Activated T-helper 9 cell treated with anti-CD3 and anti-CD28 coated beads, Interleukin-2, amount 50 U/mL, for 16 hours (primary cell): ENCODE results near the gene APPL2.

ENCODE experiments used
- DNase-seq: peaks from one replicate; pipeline ENCODE4 v3.0.0-alpha.2; 2020; ENCODE audit warnings: low read depth

Gene APPL2

DNA sequence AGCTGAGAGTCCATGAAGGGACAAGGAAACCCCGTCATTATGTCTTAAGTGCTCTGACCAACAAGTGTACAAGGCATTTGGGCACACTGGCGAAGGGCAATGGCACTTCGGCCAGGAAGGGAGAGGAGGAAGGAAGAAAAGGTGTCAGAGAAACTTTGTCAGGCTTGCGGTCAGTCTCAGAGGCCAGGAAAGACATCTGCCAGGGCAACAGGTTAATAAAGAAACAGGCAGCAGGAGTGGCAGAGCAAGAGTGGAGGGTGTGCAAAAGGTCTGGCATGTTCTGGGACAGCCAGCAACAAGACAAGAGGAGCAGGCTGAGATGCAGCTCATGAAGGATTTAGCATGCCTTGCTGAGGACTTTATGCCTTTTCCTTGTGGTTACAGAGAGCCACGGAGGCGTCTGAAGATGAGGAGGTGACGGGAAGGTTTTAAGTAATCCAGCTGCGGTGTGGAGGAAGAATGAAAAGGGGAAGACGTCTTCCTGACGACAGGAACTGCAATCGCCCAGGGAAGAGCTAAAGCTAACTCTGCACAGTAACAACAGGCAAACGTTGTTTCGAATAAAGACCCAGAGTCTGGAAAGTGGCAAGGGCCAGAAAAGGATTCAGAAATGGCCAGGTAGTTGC, 13.1 kb downstream of the APPL2 start:
- no peak for DNase-seq

DNA sequence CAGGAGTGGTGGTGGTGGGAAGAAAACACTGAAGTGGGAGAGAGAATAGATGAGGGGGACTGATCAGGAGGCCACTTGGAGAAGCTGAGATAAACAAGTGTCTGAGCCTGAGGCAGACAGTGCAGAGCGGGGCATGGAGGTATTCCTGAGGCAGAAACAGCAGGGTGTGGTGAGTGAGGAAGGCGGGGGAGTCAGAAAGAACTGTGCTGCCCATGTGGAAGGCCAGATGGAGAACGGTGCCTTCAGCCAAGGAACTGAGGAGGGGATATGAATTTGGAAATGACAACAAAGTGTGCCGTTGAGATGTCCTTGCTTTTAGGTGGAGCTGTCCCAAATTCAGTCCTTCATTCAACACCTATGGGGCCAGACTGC, 13.7 kb downstream of the APPL2 start:
- DNase-seq = no peak

DNA sequence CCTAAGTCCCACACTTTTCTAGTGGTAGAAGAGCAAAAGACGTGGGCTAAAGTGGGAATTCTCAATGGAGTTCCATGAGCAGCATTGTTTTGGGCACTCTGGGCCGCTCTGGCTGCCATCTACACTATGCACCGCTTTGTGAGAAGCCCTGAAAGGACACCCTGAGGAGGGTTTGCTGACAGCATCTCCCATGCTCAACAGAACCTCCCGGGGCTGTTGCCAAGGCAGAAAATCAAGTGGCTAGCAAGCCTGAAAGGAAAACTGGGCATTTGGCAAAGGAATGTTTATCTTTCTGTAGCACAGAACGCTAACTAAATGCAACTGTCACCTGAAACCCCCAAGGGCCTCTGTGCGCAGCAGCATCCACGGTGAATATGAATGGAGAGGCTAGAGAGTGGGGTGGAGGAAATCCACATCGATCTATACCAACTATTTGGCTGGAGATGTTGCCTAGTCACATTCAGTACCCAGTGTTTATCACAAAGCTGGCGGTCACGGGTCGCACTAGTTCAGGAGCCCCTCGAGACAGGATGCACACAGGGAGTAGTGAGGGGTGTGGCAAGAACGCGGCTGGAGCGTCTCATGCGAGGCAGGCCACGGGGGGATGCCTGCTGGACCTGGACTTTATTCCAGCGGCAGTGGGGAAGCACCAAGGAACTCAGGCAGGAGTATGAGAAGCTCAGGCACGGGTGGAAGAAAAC, 14.2 kb downstream of the APPL2 start:
- no peak for DNase-seq

DNA sequence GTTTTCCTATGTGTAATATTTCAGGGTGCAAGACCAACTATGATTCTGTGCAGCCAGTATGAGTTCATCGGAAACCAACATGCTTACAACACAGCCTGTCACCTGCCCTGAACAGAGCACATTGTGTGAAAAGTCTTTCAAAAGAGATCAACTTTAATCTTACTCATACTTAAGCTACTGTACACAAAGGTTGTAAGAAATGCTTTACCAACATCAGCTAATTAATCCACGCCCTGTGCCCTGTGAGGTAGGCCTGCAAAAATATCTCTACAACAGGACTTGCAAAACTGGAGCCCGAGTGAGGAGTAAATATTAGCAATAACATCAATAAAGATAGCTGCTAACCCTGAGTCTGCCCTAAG, 15.1 kb downstream of the APPL2 start:
- no peak for DNase-seq

DNA sequence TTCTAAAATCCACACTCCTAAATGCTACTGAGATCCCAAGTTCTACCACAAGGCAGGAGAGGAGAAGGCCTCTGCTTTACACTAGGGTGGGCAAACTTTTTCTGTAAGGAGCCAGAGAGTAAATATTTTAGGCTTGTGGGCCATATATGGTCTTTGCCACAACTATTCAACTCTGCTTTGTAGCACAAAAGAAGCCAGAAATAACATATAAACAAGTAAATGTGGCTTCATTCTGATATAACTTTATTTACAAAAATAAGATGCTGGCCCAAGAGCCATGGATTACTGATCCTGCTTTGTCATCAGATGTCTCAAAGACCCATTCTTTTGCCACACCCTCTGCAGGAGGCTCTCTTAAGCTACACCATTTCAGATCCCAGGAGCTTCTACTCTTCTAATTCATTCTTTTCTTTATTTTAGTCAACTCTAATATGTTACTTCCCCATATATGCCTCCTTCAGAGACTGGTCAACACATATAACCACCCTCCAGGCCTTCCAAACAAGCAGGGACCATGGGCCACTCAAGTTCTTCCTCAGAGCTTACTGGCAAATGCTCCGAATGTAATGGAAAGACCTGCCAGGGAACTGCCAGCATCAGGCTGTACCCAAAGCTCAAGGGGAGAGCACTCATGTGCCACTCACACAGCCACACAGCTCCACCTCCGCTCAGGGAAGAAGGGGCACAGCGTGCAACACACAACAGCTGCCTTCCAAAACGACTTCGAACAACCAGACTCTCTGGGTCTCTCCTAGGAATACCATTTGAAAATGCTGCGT, 15.6 kb downstream of the APPL2 start:
- no peak for DNase-seq

DNA sequence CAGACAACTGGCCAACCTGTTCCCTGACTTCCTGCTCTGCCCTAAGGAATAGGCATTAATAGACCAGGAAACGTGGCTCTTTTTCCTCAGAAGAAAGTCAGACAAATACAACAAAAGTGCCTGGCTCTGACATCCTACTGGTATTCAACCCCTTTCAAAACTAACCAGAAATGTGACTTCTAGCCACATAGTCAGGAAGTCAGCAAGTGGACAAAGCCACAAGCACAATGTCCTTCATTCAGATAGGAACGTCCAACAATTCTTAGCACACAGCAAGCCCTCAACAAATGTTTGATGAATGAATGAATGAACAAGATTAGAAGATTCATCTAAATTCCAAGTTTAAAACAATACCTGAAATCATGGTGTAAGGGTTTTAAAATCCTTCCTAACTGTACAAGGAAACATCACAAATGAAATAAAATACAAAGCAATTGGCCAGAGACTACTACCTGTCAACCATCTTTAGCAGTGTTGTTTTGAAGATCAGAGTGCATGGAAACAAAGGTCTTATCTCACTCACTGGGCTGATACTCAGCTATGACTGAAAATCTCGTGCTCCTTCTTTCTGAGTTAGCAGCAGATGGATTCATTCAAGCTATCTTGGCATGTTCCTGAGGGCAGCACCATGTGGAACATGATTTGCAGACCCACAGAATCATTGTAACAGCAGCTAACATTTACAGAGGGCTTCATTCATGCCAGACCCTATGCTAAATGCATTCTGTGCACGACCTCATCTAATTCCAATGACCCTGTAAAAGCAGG, 16.5 kb downstream of the APPL2 start:
- no peak for DNase-seq

DNA sequence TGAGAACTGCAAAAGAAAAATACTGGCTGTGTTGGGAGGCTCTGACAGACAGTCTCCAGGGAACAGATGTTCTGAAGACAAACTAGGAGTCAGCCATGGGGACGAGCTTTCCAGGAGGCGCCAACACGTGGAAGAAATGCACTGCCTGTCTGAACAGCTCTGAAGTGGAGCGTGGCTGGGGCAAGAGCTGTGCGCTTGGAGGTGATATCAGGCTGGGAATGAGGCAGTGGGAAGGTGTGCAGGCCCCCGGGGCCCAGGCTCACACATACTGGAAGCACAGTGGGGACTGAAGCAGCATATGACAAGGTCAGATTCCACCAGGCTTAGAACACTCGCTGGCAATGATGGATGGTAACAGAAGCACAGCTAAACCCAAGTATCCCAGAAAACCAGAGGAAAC, 17.5 kb downstream of the APPL2 start:
- DNase-seq = no peak

DNA sequence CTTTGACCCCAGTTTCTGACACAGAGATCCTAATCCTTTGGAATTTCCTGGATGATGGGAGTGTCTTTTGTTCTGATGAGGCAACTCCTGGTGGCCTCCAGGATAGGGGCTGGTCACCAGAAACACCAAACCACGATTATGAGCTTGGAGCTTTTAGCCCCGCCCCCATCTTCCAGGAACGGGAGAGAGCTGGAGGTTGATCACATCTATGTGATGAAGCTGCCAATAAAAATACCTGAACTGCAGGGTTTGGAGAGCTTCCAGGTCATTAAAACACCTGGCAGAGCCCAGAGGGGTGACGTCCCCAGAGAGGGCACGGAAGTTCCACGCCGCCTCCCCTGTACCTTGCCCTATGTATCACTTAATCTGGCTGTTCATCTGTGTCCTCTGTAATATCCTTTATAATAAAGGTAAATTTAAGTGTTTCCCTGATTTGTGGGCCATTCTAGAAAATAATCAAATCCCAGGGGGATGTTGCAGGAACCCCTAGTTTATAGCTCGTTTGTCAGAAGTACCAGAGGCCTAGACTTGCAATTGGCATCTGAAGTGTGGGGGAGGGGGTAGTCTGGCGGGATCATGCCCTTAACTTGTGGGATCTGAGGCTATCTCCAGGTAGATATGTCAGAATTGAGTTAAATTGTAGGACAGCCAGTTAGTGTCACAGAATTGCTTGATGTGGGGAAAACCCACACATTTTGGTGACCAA, 21.2 kb downstream of the APPL2 start:
- no peak for DNase-seq

DNA sequence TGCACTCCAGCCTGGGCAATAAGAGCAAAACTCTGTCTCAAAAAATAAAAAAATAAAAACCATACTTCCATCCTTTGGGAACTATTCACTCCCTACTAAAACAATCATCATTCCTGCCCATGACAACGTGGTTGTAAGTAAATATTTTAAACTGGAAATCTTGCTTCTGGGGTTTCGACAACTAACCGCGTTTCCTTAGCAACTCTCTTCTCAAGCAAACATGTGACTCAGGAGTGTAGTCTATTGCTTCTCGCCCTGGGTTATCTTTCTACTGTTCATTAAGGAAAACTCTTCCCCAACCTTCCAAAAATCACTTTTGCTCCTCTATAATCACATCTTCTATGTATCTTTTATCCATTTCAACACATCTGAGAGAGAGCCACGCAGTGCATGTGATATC, 21.8 kb downstream of the APPL2 start:
- no peak for DNase-seq

DNA sequence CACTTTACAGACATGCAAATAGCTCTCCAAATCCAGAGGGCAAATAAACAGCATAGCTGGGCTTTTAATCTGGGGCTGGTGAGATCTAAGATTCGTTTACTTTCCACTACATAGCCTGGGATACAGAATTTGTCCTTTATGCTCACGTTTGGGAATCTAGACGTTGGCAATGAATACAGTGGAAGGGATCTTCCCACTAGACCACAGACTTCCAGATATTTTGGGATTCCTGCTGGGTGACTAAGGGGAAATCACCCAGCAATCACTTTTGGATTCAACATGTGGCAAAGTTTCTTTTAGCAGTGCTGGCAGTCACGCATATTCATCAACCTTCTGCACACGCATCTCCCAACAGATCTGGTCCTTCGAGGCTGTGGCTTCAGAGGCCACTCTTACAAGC, 23.5 kb downstream of the APPL2 start:
- DNase-seq = no peak

DNA sequence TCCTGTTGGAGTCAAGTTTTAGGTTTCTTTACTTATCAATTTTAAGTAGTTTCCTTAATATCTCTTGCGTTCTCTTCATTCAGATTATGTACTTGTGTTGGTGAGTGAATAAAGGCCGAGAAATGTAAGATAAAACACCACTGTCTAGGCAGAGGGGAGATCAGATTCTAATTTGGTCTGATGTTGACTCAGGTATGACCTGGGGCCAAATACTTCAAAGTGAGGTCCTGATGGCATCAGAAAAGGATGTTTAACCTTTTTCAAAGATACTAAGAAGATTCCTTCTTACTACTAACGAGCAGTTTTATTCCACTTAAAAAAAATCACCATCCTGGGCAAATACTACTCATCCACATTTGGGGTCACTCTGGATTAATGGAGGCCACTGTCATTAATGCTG, 26.9 kb downstream of the APPL2 start:
- no peak for DNase-seq

DNA sequence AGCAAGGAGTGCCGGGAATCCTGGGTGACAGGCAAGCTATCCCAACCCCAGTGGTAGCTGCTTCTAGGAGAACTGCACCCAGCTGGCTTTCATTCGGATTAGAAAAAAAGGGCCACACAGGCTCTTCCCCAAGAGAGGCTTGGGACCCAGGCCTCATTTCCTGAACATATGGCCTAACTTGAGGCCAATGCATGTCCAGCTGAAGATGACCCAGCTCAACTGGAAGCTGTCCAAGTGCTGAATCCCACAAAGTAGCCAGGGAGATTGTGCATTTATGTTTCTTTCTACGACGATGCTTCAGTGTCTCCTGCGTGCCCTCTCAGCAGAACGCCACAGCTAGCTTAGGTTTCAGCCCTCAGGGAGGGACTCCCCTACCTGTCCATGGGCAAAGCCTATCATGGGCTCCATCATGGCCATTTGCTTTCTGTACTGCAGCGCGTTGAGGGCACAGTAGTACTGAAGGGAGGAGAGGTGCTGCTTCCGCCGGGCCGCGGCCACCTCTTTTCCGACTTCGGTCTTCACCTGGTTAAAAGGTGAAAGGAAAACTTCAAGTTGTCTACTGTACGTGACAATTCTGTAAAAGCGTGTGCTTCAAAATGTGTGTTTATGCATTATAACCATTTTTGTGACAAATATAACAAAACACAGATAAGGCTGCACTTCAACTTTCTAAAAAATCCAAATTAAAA, 29.1 kb downstream of the APPL2 start:
- no peak for DNase-seq

DNA sequence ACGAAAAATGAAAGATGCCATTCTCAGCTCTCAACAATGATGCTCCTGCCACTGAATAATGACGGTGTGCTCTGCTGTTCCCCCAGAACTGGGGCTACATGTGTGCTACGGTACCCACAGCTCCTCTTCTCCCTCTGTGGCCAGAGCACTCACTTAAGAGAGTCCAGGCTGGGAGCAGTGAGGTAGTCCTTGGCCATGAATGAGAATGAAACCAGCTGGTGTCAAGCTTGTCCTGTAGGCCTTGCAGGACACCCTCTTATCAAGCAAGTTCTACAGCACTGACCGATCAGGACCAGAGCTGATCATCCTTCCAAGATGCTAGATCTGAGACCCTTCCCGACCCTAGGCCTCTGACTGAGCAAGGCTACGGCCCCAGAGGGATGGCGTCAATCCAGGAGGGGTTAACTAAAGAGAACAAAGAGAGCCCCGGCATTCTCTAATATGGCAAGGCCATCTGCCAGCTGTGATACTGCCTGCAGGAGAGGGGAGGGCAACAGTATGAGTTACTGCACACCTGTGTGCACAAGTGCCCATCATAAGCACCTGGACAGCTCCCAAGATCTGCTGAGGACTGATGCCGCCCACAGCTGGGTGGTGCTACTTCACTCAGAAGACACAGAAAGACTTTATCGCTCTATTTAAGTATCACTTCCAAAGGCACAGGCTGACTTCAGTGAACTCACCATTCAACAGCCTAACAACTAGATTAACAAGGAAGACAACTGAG, 30.5 kb downstream of the APPL2 start:
- no peak for DNase-seq

DNA sequence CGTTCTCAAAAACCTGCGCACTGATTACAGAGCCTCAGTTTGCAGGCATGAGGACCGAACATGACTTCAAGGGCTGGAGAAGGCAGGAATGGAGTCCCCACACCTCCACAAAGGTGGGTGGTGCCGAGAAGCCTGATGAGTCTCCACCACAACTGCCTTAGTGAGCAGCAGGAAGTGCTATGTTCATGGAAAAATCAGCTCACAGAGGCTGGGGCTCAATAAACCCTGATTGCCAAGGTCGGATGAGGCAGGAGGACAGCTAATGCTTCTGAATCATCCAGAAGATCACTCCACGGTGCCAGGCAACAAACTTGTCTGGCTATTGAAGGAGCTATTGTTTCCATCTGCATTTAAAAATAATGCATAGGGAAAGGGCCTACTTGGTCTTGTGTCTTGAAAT, 31.1 kb downstream of the APPL2 start:
- DNase-seq = no peak

DNA sequence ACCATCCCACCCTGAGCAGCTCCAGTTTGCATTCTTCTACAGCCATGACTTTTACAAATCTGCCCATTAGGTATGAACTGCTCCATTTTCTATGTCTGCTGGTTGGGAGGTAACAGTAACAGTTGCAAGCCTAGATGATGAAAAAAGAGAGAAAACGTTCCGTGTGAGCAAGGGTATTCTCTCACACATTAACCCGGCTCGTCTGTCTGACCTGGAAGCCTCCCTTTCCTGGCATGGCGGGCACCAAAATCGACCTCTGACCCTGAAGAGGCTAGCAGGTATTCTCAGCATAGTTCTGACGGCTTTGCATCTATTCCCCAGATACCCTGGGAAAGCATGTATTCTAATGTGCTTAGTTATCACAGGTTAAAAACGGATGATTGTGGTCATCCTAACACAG, 31.8 kb downstream of the APPL2 start:
- no peak for DNase-seq

DNA sequence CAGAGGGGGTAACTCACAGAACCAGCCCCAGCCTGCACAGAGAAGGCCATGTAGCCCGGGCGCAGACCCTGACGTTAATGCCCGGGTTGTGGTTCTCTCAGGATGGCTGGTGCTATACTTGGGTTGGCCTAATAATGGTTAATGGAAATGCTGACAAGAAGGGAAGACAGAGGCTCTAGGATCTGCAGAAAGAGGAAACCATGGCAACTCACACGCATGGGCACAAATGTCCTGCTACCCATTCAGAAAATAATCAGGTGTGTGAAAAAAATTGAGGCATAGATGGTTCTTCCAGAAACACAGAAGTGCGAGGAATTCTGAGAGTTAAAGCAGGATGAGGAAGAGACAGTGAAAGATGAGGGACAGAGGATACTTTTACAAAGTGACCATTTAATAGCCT, 33.8 kb downstream of the APPL2 start:
- no peak for DNase-seq

DNA sequence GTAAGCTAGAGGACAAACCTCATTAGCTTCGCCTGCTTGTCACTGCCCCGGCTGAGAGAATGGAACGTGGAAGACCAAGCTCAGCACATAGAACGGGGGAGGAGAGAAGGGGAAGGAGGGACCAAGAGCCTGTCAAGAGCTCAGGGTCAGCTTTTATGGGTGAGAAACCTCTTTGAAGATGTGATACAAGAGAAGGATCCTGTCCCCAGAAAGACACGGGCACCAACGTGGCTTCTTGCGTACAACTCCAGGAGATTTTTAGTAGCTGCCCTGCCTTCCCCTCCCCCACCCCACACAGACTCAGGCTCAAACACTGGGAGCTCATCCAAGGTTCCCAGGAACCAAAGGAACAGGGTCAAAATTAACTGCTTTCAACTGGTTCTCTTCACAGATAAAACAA, 34.7 kb downstream of the APPL2 start:
- DNase-seq = no peak

DNA sequence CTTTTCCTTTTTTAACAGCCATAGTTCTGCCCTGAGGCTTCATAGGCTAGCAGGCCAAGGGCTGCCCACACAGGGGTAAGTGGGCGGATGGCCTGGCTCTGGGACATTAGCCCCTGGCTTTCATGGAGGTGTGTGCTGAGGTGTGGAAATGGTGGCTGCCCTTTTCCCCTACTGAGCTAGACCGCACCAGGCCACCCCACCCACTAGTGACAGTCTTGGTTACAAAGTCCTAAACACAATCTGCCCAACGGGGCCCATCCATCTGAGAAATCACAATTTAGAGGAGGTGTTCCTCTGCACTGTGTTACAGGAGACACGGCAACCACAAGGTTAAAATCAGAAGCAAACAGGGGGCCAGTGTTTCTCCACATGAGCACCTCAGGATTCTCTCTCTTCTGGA, 35.6 kb downstream of the APPL2 start:
- DNase-seq = no peak

DNA sequence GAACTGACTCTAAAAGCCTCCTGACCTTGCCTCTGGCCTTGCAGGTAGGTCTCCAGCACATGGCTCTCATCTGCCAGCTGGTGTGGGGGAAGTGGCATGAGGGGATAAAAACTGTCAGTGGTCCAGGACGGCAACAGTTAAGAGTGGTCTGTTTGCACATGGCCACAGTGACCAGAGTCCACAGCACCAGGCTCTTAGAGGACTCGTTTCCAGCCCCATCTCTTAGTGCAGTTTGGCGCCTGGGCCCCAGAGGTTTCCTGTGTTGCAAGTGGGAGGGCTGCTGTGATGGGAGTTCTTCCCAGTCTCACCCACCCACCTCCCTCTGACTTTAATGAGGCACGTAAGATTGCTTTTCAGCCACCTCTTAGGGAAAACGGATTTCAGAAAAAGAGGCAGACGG, 37.0 kb downstream of the APPL2 start:
- DNase-seq = no peak

DNA sequence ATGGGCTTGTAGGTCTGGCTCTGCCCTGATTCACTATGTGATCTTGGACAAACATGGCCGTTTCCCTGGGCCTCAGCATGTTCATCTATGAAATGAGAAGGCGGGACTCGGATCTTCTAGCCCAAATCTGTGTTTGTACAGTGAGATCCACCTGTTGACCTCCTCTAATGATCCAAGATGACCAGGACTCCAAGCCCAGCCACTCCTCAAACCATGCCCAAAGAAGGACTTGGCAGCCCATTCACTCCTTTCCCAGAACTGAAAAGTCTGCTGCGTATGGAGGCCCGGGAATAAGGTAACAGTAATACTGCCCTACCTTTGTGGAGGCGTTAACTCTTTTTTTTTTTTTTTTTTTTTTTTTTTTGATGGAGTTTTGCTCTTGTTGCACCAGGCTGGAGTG, 39.9 kb downstream of the APPL2 start:
- no peak for DNase-seq

DNA sequence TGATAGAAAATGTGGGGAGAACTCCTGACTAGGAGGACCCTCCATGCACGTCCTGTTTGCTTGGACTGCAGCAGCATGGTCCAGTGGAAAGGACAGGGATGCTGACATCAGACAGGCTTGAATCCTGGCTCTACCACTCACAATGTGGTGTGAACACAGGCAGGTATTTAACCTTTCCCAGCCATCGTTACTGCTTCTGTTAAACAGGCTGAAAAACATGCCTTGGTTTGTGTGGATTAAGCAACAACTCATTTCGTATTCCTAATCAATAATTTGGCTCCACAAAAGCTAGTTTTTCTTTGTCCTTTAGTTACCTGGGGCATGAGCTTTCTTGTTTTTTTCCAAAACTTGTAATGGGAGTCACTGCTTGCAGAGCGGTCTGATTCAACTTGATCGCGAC, 41.0 kb downstream of the APPL2 start:
- DNase-seq = no peak
